ENCODE results near the gene TMEM176A.

TMEM176A gene, protein sequence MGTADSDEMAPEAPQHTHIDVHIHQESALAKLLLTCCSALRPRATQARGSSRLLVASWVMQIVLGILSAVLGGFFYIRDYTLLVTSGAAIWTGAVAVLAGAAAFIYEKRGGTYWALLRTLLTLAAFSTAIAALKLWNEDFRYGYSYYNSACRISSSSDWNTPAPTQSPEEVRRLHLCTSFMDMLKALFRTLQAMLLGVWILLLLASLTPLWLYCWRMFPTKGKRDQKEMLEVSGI
- long read RNA-seq = 0 reads

DNA sequence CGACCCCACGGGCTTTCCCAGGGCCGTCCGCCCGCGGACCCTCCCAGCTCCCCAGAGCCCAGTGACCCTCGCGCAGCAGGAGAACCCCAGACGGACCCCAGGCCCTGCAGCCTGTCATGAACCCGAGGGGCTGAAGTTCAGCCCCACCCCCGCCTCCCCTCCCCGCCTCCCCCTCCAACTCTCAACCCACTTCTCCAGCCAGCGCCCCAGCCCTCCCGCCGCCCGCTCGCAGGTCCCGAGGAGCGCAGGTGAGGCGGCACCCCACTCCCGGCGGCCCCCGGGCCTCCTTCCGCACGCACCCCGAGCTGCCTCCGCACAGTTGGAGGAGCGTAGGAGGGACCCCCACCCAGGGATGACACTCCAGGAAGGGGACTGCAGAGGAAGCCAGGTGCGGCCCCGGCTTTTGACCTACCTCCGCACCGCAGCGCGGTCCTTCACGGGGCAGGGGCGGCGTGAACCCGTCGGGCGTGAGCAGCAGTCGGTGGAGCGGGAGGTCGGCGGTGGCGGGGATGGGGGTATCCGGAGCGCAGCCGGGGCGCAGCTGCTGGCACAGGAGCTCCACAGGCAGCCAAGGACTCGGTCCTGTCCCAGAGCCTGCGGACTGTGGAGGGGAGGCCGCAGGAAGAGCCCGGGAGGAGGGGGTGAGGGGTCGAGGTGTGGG is at the start of gene TMEM176A:
TMEM176A (plus strand) TSS at position 189 of the 661 bp plus-strand sequence. CDS start 782 bp downstream, outside the sequence.
- H3K4me3 ChIP-seq (replicated peaks; ENCODE audit: insufficient read depth, low read length) = no peak within 1 kb of the TSS
- no peak within 1 kb of the TSS for H3K27ac ChIP-seq (replicated peaks)
- peaks cover 24% of the 10 kb centered on the region for H3K27me3 ChIP-seq (ENCODE audit: insufficient read depth, poor library complexity, severe bottlenecking)
- TF ChIP-seq SPI1 (IDR thresholded peaks at IDR 0.05; ENCODE audit: borderline replicate concordance, low read depth) (no peak), POLR2AphosphoS5 (IDR thresholded peaks at IDR 0.05; ENCODE audit: low read depth) (no peak), GABPA (IDR thresholded peaks at IDR 0.05; ENCODE audit: low read depth) (no peak)
- TF ChIP-seq, protein P1, sequence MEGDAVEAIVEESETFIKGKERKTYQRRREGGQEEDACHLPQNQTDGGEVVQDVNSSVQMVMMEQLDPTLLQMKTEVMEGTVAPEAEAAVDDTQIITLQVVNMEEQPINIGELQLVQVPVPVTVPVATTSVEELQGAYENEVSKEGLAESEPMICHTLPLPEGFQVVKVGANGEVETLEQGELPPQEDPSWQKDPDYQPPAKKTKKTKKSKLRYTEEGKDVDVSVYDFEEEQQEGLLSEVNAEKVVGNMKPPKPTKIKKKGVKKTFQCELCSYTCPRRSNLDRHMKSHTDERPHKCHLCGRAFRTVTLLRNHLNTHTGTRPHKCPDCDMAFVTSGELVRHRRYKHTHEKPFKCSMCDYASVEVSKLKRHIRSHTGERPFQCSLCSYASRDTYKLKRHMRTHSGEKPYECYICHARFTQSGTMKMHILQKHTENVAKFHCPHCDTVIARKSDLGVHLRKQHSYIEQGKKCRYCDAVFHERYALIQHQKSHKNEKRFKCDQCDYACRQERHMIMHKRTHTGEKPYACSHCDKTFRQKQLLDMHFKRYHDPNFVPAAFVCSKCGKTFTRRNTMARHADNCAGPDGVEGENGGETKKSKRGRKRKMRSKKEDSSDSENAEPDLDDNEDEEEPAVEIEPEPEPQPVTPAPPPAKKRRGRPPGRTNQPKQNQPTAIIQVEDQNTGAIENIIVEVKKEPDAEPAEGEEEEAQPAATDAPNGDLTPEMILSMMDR (IDR thresholded peaks at IDR 0.05; ENCODE audit: insufficient read depth, low read length) = no peak
- TF ChIP-seq, protein P2, sequence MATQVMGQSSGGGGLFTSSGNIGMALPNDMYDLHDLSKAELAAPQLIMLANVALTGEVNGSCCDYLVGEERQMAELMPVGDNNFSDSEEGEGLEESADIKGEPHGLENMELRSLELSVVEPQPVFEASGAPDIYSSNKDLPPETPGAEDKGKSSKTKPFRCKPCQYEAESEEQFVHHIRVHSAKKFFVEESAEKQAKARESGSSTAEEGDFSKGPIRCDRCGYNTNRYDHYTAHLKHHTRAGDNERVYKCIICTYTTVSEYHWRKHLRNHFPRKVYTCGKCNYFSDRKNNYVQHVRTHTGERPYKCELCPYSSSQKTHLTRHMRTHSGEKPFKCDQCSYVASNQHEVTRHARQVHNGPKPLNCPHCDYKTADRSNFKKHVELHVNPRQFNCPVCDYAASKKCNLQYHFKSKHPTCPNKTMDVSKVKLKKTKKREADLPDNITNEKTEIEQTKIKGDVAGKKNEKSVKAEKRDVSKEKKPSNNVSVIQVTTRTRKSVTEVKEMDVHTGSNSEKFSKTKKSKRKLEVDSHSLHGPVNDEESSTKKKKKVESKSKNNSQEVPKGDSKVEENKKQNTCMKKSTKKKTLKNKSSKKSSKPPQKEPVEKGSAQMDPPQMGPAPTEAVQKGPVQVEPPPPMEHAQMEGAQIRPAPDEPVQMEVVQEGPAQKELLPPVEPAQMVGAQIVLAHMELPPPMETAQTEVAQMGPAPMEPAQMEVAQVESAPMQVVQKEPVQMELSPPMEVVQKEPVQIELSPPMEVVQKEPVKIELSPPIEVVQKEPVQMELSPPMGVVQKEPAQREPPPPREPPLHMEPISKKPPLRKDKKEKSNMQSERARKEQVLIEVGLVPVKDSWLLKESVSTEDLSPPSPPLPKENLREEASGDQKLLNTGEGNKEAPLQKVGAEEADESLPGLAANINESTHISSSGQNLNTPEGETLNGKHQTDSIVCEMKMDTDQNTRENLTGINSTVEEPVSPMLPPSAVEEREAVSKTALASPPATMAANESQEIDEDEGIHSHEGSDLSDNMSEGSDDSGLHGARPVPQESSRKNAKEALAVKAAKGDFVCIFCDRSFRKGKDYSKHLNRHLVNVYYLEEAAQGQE (IDR thresholded peaks at IDR 0.05; ENCODE audit: insufficient replicate concordance, low read depth) = no peak
- no peak for DNase-seq (ENCODE audit: low read depth in 1 of 2, low spot score in 1 of 2)

DNA sequence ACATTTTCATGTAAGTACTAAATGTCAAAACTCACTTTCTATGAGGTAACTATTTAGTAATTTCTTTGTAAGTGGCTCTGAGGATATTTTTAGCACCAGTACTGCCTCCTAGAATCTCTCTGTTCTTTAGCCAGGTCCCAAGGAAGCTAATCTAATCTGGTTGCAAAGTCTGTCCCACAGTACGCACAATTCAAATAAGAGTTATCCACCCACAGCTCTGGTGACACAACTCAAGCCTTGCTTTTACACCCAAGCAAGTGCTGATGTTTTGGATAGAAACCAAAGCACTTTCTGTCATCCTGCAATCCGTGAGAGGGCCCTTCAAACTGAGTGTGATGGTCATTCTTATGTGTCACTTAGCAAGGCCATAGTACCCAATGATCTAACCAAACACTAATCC is 48.9 kb upstream of the TMEM176A start:
- no peaks in the 10 kb centered on the region for H3K27me3 ChIP-seq (ENCODE audit: insufficient read depth, poor library complexity, severe bottlenecking)
- no peak overlapping the region for H3K4me3 ChIP-seq (replicated peaks; ENCODE audit: insufficient read depth, low read length)
- no peak overlapping the region for H3K27ac ChIP-seq (replicated peaks)
- no peak for DNase-seq (ENCODE audit: low read depth in 1 of 2, low spot score in 1 of 2)
- TF ChIP-seq GABPA (IDR thresholded peaks at IDR 0.05; ENCODE audit: low read depth) (no peak), SPI1 (IDR thresholded peaks at IDR 0.05; ENCODE audit: borderline replicate concordance, low read depth) (no peak), POLR2AphosphoS5 (IDR thresholded peaks at IDR 0.05; ENCODE audit: low read depth) (no peak)
- TF ChIP-seq, protein P2 (IDR thresholded peaks at IDR 0.05; ENCODE audit: insufficient replicate concordance, low read depth) = no peak

DNA sequence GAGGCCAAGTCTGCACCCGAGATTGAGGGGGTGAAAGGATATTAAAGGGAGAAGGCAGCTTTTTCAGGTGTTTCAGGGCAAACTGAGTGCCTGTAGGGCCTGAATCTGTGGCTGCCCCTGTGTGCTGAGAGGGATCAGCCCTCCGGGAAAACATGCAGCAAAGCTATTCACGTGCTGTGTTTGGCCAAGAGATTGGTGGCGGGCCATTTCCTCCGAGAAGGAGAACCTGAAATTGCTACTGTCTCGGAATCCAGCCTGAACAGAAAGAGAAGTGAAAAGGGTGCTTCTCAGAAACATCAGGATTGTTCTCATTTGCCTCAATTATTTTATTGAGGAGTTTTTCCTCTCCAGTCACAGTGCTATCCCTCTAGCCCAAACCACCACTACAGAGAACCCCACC is 47.3 kb upstream of the TMEM176A start:
- DNase-seq (ENCODE audit: low read depth in 1 of 2, low spot score in 1 of 2) = no peak
- TF ChIP-seq POLR2AphosphoS5 (IDR thresholded peaks at IDR 0.05; ENCODE audit: low read depth) = no peak
- TF ChIP-seq GABPA (IDR thresholded peaks at IDR 0.05; ENCODE audit: low read depth) = no peak
- TF ChIP-seq, protein P2 (IDR thresholded peaks at IDR 0.05; ENCODE audit: insufficient replicate concordance, low read depth) = no peak
- TF ChIP-seq, protein P1 (IDR thresholded peaks at IDR 0.05; ENCODE audit: insufficient read depth, low read length) = no peak
- no peak for TF ChIP-seq SPI1 (IDR thresholded peaks at IDR 0.05; ENCODE audit: borderline replicate concordance, low read depth)
- H3K27me3 ChIP-seq (ENCODE audit: insufficient read depth, poor library complexity, severe bottlenecking) = no peaks in the 10 kb centered on the region

More for the DNA sequence above, 47.3 kb upstream of the TMEM176A start:
- Histone ChIP-seq H3K4me3 (replicated peaks; ENCODE audit: insufficient read depth, low read length) (no peak overlapping the region), H3K27ac (replicated peaks) (no peak overlapping the region)

Measured in HL-60 (cell line).